Breast epithelium (tissue), 4 donors: ENCODE results near the gene PARP1. TPM values are rescaled to one million over a fixed set of nuclear protein-coding genes. Genes with fewer than 3 reads are reported as not detected.
"Not testable (repeated sequence)": the region's sequence is repeated elsewhere in the genome, so short reads cannot be mapped to it uniquely, and the experiment has no call there.

Experiments
- DNase-seq, 2 donors: peaks; one replicate each; pipeline ENCODE4 v3.0.0-alpha.2; 2019; ENCODE audit warnings: low spot score in 2 of 2
- H3K27ac ChIP-seq, 2 donors: fragments of 200-600 bp; sonication (generic) in 1 of 2; one replicate each; pipeline ENCODE4 v1.5.1; 2016 to 2019; ENCODE audit warnings: mild to moderate bottlenecking in 1 of 2
- H3K27me3 ChIP-seq, 2 donors: fragments of 200-600 bp; sonication (generic) in 1 of 2; one replicate each; pipeline versions ENCODE4 v1.5.1 to v1.6.0; 2017 to 2019; ENCODE audit warnings: control low read depth in 1 of 2, mild to moderate bottlenecking in 1 of 2
- H3K36me3 ChIP-seq: fragments of 200-600 bp; one replicate; pipeline ENCODE4 v1.5.1; 2019
- H3K4me1 ChIP-seq, 2 donors: fragments of 200-600 bp; sonication (generic); one replicate each; pipeline ENCODE4 v1.5.1; 2016 to 2019; ENCODE audit warnings: control low read depth in 1 of 2
- H3K4me3 ChIP-seq, 3 donors: fragments of 200-600 bp; sonication (generic); 1 replicate in 2 of 3; 2 replicates in 1 of 3; pipeline ENCODE4 v1.5.1; 2016 to 2019; ENCODE audit warnings: mild to moderate bottlenecking in 3 of 3, moderate library complexity in 2 of 3
- H3K9me3 ChIP-seq, 2 donors: fragments of 200-600 bp; sonication (generic) in 1 of 2; one replicate each; pipeline ENCODE4 v1.5.1; 2016 to 2019; ENCODE audit warnings: control low read depth in 1 of 2
- POLR2A ChIP-seq: fragments of 450-650 bp; IDR thresholded peaks from one replicate; pipeline ENCODE4 v1.6.1; 2016; ENCODE audit warnings: antibody characterized with exemption, mild to moderate bottlenecking, moderate library complexity
- POLR2AphosphoS5 ChIP-seq, 3 donors: sonication (generic); formaldehyde crosslinking; IDR thresholded peaks; one replicate each; pipeline ENCODE4 v1.6.1; 2017; ENCODE audit warnings: antibody characterized with exemption in 3 of 3
- intact Hi-C: fragments of 100-400 bp; cut with DNase I; formaldehyde crosslinking; loops from one replicate; pipeline ENCODE4 v1.15.1; 2023; ENCODE audit warnings: low total_unique reads
- total RNA-seq, 3 donors: library from RNA; depleted of rRNA; stranded (reverse); fragments of >200 nt; gene quantifications; one replicate each; pipeline ENCODE4 v1.1.0, GENCODE V29; 2016
- TF ChIP-seq, protein P1 (sequence below), 3 donors: fragments of 450-650 bp; IDR thresholded peaks; one replicate each; pipeline ENCODE4 v1.5.1; 2016 to 2017; ENCODE audit warnings: antibody characterized with exemption in 3 of 3, mild to moderate bottlenecking in 3 of 3, moderate library complexity in 3 of 3

Gene PARP1
- total RNA-seq, 3 donors from 2014 or later = 53.0 to 83.9 (median 72.3) TPM

DNA sequence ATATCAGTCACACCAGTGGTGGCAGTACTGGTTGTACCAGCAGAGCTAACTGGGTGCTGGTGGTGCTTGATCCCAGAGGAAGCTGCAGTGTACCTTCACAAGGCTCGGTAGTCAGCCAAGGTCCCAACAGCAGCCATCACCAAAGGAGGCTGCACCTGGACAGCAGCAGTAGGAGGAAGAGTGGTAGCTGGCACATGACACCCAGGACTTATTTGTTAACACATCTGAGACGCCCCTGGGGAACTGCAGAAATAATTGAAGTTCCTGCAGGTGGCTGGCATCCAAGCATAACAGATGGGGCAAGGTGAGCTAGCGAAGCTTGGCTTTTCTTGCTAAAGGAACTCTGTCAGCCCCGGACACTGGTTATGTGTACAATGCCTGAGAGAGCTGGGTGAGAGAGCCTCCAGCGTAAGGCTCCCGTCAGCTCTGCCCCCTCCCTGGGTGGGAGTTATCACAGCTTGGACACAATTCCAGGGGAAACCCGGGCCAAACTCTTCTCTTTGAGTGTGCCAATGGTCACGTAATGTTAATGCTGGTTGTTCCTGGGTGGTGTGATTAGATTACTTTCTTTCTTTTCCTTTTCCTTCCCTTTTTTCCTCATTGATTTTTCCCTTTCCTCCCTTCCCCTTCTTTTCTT, 29.1 kb upstream of the PARP1 start:
- no peak overlapping the region for H3K27ac ChIP-seq
- H3K36me3 ChIP-seq = no peaks in the 10 kb centered on the region
- peak in 1 of 2 donors; percentile 66 for DNase-seq
- H3K4me1 ChIP-seq = no peaks in the 10 kb centered on the region
- no peak for TF ChIP-seq POLR2AphosphoS5 (IDR thresholded peaks at IDR 0.05)
- TF ChIP-seq, protein P1, sequence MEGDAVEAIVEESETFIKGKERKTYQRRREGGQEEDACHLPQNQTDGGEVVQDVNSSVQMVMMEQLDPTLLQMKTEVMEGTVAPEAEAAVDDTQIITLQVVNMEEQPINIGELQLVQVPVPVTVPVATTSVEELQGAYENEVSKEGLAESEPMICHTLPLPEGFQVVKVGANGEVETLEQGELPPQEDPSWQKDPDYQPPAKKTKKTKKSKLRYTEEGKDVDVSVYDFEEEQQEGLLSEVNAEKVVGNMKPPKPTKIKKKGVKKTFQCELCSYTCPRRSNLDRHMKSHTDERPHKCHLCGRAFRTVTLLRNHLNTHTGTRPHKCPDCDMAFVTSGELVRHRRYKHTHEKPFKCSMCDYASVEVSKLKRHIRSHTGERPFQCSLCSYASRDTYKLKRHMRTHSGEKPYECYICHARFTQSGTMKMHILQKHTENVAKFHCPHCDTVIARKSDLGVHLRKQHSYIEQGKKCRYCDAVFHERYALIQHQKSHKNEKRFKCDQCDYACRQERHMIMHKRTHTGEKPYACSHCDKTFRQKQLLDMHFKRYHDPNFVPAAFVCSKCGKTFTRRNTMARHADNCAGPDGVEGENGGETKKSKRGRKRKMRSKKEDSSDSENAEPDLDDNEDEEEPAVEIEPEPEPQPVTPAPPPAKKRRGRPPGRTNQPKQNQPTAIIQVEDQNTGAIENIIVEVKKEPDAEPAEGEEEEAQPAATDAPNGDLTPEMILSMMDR (IDR thresholded peaks at IDR 0.05) = no peak
- no peak for TF ChIP-seq POLR2A
- no peak overlapping the region for H3K4me3 ChIP-seq
- H3K9me3 ChIP-seq = no peaks in the 10 kb centered on the region
- intact Hi-C loops = no loop called here
- H3K27me3 ChIP-seq = no peaks in the 10 kb centered on the region

DNA sequence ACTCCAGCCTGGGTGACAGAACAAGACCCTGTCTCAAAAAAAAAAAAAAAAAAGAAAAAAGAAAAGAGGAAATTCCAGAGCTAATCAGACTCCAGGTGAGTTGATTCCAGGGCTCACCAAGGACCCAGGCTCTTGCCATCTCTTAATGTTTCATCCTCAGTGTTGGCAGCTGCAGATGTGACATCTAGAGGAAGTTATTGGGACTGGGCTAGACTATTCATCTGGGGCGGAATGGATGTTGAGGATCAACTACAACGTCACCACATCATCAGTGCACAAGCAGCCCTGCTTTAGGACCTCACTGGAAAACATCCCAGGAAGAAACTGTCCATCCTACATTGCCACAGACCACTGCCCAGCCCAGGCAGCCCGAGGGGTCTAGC, 28.6 kb upstream of the PARP1 start:
- intact Hi-C loops = no loop called here
- no peak for TF ChIP-seq POLR2A
- TF ChIP-seq, protein P1 (IDR thresholded peaks at IDR 0.05) = no peak
- no peak for TF ChIP-seq POLR2AphosphoS5 (IDR thresholded peaks at IDR 0.05)
- no peaks in the 10 kb centered on the region for H3K27me3 ChIP-seq
- no peak overlapping the region for H3K4me3 ChIP-seq
- no peak for DNase-seq
- no peaks in the 10 kb centered on the region for H3K4me1 ChIP-seq
- H3K27ac ChIP-seq = no peak overlapping the region
- H3K9me3 ChIP-seq = no peaks in the 10 kb centered on the region
- H3K36me3 ChIP-seq = no peaks in the 10 kb centered on the region

DNA sequence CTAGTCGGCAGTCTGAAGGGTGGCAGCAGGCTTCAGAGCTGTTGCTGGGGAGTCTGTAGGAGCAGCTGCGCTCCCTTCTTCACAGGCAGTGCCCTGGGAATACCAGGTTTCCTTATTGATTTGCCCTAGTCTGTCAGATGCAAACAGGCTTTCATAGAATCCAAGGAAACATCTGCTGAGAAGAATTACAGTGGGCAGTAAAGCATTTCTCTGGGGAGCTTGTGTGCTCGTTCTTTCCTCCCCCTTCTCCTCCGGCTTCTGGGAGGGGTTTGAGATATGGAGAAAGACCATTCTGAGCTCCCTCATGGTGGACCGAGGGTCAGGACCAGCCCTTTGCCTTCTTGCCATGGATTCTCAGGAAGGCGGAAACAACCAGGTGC, 25.4 kb upstream of the PARP1 start:
- no peak for DNase-seq
- Histone ChIP-seq H3K4me1 (no peaks in the 10 kb centered on the region), H3K27me3 (no peaks in the 10 kb centered on the region), H3K9me3 (no peaks in the 10 kb centered on the region), H3K4me3 (no peak overlapping the region), H3K36me3 (no peaks in the 10 kb centered on the region), H3K27ac (no peak overlapping the region)
- intact Hi-C loops = no loop called here
- TF ChIP-seq, protein P1 (IDR thresholded peaks at IDR 0.05) = no peak
- TF ChIP-seq POLR2A (no peak), POLR2AphosphoS5 (IDR thresholded peaks at IDR 0.05) (no peak)

DNA sequence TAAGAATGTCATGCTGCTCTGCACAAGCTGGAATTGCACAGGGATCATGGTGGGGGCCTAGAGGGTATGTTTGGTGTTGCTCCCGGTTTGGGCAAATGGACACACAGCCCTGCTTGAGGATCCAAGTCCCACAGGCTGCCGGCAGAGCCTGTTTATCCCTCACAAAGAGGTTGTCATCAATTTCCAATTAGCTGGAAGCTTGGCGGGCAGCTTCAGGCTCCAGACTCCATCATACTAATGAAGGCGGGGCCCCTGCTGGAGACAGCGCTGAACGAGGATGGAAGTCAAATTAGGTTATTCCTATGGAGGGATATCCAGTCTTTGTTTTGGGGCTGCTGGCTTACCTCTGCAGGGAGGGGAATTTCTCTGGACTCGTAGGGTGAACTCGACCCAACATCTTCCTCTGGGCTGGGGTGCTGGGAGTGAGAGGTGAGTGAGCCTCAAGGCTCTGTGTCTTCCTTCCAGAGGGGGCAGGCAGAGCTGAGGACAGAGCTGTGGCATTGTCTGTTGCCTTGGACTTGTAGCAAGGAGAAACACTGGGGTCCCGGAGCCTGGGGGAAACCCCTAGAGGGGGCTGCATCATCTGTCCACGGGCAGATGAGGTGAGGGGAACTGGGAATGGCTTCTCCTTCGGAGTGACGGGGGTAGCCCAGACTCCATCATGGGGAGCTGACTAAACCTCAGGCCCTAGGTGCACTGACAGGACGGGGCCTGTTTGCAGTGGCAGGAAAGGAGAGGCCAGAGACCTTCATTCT, 24.9 kb upstream of the PARP1 start:
- Histone ChIP-seq H3K4me3 (no peak overlapping the region), H3K27ac (no peak overlapping the region), H3K27me3 (no peaks in the 10 kb centered on the region), H3K4me1 (no peaks in the 10 kb centered on the region), H3K36me3 (no peaks in the 10 kb centered on the region), H3K9me3 (no peaks in the 10 kb centered on the region)
- TF ChIP-seq, protein P1 (IDR thresholded peaks at IDR 0.05) = no peak
- TF ChIP-seq POLR2A = no peak
- no peak for TF ChIP-seq POLR2AphosphoS5 (IDR thresholded peaks at IDR 0.05)
- DNase-seq = no peak
- intact Hi-C loops = no loop called here

DNA sequence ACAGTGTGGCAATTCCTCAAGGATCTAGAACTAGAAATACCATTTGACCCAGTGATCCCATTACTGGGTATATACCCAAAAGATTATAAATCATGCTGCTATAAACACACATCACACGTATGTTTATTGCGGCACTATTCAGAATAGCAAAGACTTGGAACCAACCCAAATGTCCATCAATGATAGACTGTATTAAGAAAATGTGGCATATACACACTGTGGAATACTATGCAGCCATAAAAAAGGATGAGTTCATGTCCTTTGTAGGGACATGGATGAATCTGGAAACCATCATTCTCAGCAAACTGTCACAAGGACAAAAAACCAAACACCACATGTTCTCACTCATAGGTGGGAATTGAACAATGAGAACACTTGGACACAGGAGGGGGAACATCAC, 24.0 kb upstream of the PARP1 start:
- DNase-seq, H3K27ac ChIP-seq, H3K9me3 ChIP-seq, intact Hi-C loops, H3K4me1 ChIP-seq, H3K4me3 ChIP-seq, H3K36me3 ChIP-seq, H3K27me3 ChIP-seq: not testable (repeated sequence)
